Measurements from ENCODE around the gene CHKA. TPM values are rescaled to one million over a fixed set of nuclear protein-coding genes. Genes with fewer than 3 reads are reported as not detected.

Gene CHKA
- total RNA-seq, 1 donor from 2014 or later = 17.9 TPM

DNA sequence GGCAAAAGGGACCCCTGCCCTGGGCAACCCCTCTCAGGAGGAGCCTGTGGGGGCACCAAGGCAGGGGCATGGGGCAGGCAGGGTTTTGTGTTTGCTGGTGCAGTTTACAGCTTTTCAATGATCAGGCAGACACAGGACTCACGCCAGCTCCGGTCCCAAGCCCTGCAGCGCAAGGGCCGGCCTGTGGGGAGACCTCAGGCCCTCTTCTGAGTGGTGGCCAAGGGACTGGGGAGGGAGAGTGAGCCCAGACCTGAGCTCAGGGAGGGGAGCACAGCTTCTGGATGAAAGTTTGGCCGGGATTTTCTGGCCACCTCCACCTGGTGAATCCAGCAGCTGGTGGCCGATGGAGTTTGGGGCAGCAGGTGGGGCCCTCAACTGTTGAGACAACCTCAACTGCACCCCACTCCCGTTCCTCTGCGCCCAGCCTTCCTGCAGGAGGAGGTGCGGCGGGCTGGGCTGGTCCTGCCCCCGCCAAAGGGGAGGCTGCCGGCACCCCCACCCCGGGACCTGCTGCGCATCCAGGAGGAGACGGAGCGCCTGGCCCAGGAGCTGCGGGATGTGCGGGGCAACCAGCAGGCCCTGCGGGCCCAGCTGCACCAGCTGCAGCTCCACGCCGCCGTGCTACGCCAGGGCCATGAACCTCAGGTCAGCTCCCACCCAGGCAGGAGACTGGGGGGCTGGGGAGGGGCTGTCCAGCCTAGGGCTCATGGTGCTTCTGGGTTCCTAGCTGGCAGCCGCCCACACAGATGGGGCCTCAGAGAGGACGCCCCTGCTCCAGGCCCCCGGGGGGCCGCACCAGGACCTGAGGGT, 78.8 kb downstream of the CHKA start:
- TF ChIP-seq, protein P1, sequence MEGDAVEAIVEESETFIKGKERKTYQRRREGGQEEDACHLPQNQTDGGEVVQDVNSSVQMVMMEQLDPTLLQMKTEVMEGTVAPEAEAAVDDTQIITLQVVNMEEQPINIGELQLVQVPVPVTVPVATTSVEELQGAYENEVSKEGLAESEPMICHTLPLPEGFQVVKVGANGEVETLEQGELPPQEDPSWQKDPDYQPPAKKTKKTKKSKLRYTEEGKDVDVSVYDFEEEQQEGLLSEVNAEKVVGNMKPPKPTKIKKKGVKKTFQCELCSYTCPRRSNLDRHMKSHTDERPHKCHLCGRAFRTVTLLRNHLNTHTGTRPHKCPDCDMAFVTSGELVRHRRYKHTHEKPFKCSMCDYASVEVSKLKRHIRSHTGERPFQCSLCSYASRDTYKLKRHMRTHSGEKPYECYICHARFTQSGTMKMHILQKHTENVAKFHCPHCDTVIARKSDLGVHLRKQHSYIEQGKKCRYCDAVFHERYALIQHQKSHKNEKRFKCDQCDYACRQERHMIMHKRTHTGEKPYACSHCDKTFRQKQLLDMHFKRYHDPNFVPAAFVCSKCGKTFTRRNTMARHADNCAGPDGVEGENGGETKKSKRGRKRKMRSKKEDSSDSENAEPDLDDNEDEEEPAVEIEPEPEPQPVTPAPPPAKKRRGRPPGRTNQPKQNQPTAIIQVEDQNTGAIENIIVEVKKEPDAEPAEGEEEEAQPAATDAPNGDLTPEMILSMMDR (conservative IDR thresholded peaks at IDR 0.05; ENCODE audit: low read depth, low read length) = no peak
- no peak for DNase-seq (ENCODE audit: low read depth)
- H3K4me3 ChIP-seq (ENCODE audit: low read depth, low read length) = no peak overlapping the region

DNA sequence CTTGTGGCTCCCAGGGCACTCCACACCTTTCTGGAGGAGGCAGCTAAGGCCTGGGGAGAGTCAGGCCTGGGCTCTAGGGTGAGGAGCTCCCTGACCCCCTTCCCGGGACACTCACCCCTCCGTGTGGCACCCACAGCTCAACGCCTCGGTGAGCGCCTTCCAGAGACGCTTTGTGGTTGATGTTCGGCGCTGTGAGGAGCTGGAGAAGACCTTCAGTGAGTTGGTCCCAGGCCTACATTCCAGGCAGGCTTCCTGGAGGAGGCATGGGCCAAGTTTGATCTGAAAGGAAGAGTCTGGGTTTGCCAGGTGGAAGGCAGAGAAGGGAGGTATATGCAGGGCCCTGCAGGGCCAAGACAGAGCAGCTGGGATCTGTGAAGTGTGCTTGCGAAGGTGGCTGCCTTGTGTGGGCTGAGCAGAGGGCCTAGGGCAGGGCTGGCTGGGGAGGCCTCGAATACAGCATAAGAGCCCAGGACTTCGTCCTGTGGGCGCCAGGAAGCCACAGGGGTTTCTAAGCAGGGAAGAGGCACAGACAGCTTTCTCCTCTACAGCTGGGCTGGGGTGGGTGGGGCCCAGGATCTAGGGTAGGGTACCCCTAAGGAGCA, 79.5 kb downstream of the CHKA start:
- H3K4me3 ChIP-seq (ENCODE audit: low read depth, low read length) = no peak overlapping the region
- TF ChIP-seq, protein P1 (conservative IDR thresholded peaks at IDR 0.05; ENCODE audit: low read depth, low read length) = no peak
- no peak for DNase-seq (ENCODE audit: low read depth)

DNA sequence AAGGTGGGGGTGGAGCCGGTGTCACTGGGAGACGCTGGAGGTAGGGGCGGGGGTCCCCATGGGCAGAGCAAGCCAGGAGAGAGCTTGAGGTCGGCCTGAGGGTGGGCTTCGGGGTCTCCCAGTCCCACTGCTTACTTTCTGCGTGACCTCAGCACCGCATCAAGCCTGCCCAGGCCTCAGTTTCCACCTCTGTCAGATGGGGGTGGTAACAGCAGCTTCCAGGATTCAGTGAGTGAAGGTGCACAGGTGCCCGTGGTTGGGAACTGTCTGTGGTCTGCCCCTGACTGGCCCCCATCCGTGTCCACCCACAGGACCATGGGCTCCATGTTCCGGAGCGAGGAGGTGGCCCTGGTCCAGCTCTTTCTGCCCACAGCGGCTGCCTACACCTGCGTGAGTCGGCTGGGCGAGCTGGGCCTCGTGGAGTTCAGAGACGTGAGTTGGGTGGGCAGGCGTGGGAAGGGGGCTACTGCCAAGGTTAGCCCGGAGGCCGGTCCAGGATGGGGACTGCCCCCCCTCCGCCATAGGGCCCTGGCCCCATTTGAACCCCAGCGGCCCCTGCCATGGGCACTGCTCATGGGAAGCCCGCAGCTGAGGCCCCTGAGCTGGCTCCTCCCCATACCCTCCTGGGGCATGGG, 80.1 kb downstream of the CHKA start:
- TF ChIP-seq, protein P1 (conservative IDR thresholded peaks at IDR 0.05; ENCODE audit: low read depth, low read length) = no peak
- H3K4me3 ChIP-seq (ENCODE audit: low read depth, low read length) = no peak overlapping the region

GRCh38 chr11:68040101-68040956, 80.9 kb downstream of the CHKA start:
- peak overlapping the region; percentile 82 for H3K4me3 ChIP-seq (ENCODE audit: low read depth, low read length)
- TF ChIP-seq, protein P1 (conservative IDR thresholded peaks at IDR 0.05; ENCODE audit: low read depth, low read length) = no peak
- no peak for DNase-seq (ENCODE audit: low read depth)

More for the DNA sequence above, 80.1 kb downstream of the CHKA start:
- no peak for DNase-seq (ENCODE audit: low read depth)

- no peak for DNase-seq (ENCODE audit: low read depth)
- H3K4me3 ChIP-seq (ENCODE audit: low read depth, low read length) = peak overlapping the region; percentile 82
- TF ChIP-seq, protein P1 (conservative IDR thresholded peaks at IDR 0.05; ENCODE audit: low read depth, low read length) = no peak
These were observed 81.6 kb downstream of the CHKA start for GRCh38 chr11:68039526-68040086.
